ENCODE measurements around the gene MICU1. TPM values are rescaled to one million over a fixed set of nuclear protein-coding genes. Genes with fewer than 3 reads are reported as not detected.
"Not testable (repeated sequence)": the region's sequence is repeated elsewhere in the genome, so short reads cannot be mapped to it uniquely, and the experiment has no call there.

Gene MICU1
- total RNA-seq, 1 donor from 2014 or later, result 79.8 TPM

DNA sequence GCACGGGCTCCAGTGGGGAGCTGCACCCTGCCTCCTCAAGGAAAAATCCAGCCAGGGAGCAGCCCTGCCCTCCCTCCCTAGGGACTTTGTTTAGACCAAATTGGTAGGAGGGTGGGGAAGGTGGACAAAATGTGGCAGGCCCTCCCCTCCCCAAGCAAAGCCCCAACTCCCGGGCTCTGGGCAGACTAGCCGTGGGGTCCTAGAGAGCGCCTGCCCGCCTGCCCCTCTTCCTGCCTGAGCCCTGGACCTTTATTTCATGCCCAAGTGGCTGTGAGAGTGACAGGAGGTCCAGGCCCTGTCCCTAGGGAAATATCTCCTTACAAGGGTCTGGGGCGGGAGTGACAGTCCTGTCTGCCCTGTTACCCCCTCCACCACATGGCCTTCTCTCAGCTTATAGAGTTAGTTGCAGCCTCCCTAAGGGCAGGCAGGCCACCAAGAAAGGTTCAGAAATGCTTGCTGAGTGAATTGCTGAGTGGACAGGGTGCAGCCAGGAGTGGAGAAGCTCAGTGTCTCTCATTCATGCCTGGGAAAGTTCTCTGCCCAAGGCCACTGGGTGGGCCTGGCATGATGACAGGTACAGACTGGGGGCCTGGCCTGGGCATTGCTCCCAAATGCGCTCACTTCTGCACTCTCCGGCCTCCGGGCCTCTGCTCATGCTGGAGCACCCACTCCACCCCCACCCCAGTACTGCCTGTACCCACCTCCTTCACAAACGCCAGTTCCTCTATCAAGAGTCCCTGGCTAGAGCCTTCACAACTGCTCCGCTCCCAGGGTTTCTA is 296.4 kb downstream of the MICU1 start:
- H3K36me3 ChIP-seq, result no peaks in the 10 kb centered on the region
- no peak overlapping the region for H2AFZ ChIP-seq (replicated peaks)
- Mint-ChIP-seq H3K4me3 (no peak overlapping the region), H3K27ac (peak overlapping the region; percentile 92), H3K4me1 (peaks cover 79% of the 10 kb centered on the region), H3K36me3 (peaks cover 3% of the 10 kb centered on the region), H3K27me3 (ENCODE audit: insufficient read depth, low read depth) (peaks cover 15% of the 10 kb centered on the region), H3K9me3 (no peaks in the 10 kb centered on the region)
- no peaks in the 10 kb centered on the region for H3K79me2 ChIP-seq (ENCODE audit: low read depth)
- peaks cover 65% of the 10 kb centered on the region for H3K4me1 ChIP-seq
- peak overlapping the region; percentile 9 for H3K4me2 ChIP-seq
- TF ChIP-seq EZH2 (IDR thresholded peaks at IDR 0.05), result no peak
- no peak for TF ChIP-seq EZH2phosphoT487 (IDR thresholded peaks at IDR 0.05)
- TF ChIP-seq, protein P1, sequence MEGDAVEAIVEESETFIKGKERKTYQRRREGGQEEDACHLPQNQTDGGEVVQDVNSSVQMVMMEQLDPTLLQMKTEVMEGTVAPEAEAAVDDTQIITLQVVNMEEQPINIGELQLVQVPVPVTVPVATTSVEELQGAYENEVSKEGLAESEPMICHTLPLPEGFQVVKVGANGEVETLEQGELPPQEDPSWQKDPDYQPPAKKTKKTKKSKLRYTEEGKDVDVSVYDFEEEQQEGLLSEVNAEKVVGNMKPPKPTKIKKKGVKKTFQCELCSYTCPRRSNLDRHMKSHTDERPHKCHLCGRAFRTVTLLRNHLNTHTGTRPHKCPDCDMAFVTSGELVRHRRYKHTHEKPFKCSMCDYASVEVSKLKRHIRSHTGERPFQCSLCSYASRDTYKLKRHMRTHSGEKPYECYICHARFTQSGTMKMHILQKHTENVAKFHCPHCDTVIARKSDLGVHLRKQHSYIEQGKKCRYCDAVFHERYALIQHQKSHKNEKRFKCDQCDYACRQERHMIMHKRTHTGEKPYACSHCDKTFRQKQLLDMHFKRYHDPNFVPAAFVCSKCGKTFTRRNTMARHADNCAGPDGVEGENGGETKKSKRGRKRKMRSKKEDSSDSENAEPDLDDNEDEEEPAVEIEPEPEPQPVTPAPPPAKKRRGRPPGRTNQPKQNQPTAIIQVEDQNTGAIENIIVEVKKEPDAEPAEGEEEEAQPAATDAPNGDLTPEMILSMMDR (IDR thresholded peaks at IDR 0.05), result no peak
- H3K27ac ChIP-seq, result peak overlapping the region; percentile 48
- H4K20me1 ChIP-seq (ENCODE audit: low read depth), result no peaks in the 10 kb centered on the region
- H3K9ac ChIP-seq, result no peak overlapping the region
- H3K27me3 ChIP-seq, result no peaks in the 10 kb centered on the region
- no peaks in the 10 kb centered on the region for H3K9me3 ChIP-seq (ENCODE audit: low read depth)
- DNase-seq (ENCODE audit: low spot score), result peak; percentile 40
- peaks cover 53% of the 10 kb centered on the region for H3F3A ChIP-seq (ENCODE audit: low read depth)
- no peak overlapping the region for H3K4me3 ChIP-seq

DNA sequence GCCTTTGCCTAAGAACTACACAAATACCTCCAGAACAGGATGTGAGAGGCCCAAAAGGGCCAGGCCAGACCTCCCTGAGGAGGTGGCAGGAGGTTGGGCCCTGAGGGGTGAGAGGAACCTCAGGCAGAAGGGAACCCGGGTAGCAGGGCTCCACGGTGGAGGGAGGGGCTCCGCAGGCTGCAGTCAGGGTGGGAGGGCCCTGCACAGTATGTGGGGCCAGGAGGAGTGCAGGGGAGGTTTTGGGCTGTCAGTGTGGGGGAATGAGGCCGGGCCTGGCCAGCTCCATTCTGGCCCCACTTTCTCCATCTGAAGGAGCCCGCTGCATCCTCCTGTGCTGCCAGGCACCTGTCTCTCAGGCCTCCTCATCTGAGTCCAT is 297.1 kb downstream of the MICU1 start:
- Histone ChIP-seq H3K4me3 (no peak overlapping the region), H3K79me2 (ENCODE audit: low read depth) (no peaks in the 10 kb centered on the region), H3K9me3 (ENCODE audit: low read depth) (no peaks in the 10 kb centered on the region), H3K27ac (peak overlapping the region; percentile 48), H3K9ac (no peak overlapping the region), H3K36me3 (no peaks in the 10 kb centered on the region), H3K4me1 (peaks cover 59% of the 10 kb centered on the region), H3K27me3 (no peaks in the 10 kb centered on the region), H2AFZ (replicated peaks) (peak overlapping the region; percentile 48), H4K20me1 (ENCODE audit: low read depth) (no peaks in the 10 kb centered on the region), H3K4me2 (peak overlapping the region; percentile 9), H3F3A (ENCODE audit: low read depth) (peaks cover 48% of the 10 kb centered on the region)
- peak overlapping the region; percentile 79 for H3K27ac Mint-ChIP-seq
- peaks cover 17% of the 10 kb centered on the region for H3K27me3 Mint-ChIP-seq (ENCODE audit: insufficient read depth, low read depth)
- peaks cover 76% of the 10 kb centered on the region for H3K4me1 Mint-ChIP-seq
- no peak overlapping the region for H3K4me3 Mint-ChIP-seq
- TF ChIP-seq, protein P1 (IDR thresholded peaks at IDR 0.05), result no peak
- TF ChIP-seq EZH2phosphoT487 (IDR thresholded peaks at IDR 0.05), result no peak
- TF ChIP-seq EZH2 (IDR thresholded peaks at IDR 0.05), result no peak
- no peaks in the 10 kb centered on the region for H3K9me3 Mint-ChIP-seq
- no peak for DNase-seq (ENCODE audit: low spot score)
- H3K36me3 Mint-ChIP-seq, result peaks cover 3% of the 10 kb centered on the region

DNA sequence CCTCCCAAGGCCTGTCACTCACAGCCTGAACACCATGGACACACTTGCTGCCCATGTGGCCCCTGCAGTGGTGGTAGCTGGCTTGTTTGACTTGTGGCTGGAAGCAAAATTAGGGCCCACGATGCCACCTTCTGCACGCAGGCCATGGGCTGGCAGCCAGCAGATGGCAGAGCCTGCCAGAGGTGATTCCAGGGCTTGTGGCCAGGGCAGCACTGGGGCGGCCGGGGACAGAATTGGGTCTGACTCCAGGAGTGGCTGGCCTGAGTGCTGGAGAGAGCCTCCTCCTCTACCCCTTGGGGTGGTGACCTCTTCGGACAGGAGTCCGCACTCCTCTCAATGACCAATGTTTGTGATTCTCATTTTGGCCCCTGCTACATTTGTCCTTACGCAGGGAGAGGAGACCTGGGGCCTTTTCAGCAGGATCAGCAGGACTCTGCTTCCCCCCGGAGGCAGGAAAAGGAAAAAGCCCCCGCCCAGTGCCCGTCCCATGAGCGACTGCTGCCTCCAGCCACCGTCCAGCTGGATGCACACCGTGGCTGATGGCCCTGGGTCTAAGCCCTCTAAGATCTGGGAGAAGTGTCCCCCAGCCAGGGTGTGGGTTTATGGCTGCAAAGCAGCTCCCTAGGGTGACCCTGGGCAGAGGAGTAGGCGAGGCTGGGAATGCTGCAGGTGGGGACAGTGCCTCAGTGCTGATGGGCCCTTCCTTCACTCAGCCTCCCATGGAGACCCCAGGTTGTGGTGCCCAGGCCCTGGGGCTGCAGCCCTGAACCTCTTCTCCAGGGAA is 297.6 kb downstream of the MICU1 start:
- Mint-ChIP-seq H3K27me3 (ENCODE audit: insufficient read depth, low read depth) (peaks cover 15% of the 10 kb centered on the region), H3K27ac (peak overlapping the region; percentile 79), H3K4me1 (peaks cover 70% of the 10 kb centered on the region), H3K9me3 (no peaks in the 10 kb centered on the region), H3K4me3 (peak overlapping the region; percentile 48), H3K36me3 (peaks cover 3% of the 10 kb centered on the region)
- Histone ChIP-seq H3K9ac (no peak overlapping the region), H3K4me1 (peaks cover 53% of the 10 kb centered on the region), H4K20me1 (ENCODE audit: low read depth) (no peaks in the 10 kb centered on the region), H3K9me3 (ENCODE audit: low read depth) (no peaks in the 10 kb centered on the region), H3K4me2 (peak overlapping the region; percentile 9), H2AFZ (replicated peaks) (peak overlapping the region; percentile 48), H3K27ac (no peak overlapping the region), H3K4me3 (no peak overlapping the region), H3K36me3 (no peaks in the 10 kb centered on the region), H3F3A (ENCODE audit: low read depth) (peaks cover 48% of the 10 kb centered on the region), H3K79me2 (ENCODE audit: low read depth) (no peaks in the 10 kb centered on the region), H3K27me3 (no peaks in the 10 kb centered on the region)
- DNase-seq (ENCODE audit: low spot score), result peak; percentile 82
- TF ChIP-seq EZH2 (IDR thresholded peaks at IDR 0.05), result no peak
- TF ChIP-seq, protein P1 (IDR thresholded peaks at IDR 0.05), result peak; percentile 67

DNA sequence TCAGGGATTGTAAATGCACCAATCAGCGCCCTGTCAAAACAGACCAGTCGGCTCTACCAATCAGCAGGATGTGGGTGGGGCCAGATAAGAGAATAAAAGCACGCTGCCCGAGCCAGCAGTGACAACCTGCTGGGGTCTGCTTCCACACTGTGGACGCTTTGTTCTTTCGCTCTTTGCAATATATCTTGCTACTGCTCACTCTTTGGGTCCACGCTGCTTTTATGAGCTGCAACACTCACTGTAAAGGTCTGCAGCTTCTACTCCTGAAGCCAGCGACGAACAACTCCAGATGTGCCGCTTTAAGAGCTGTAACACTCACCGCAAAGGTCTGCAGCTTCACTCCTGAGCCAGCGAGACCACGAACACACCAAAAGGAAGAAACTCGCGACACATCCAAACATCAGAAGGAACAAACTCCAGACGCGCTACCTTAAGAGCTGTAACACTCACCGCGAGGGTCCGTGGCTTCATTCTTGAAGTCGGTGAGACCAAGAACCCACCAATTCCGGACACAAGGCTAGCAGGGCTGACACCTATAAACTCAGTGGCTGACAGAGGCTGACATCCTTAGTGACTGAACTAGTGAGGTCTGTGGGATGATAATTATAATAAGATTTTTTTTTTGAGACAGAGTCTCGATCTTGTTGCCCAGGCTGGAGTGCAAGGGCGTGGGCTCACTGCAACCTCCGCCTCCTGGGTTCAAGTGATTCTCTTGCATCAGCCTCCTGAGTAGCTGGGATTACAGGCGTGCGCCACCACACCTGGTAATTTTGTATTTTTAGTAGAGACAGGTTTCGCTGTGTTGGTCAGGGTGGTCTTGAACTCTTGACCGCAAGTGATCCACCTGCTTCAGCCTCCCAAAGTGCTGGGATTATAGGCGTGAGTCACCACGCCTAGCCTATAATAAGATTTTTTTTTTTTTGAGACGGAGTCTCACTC is 298.9 kb downstream of the MICU1 start:
- Mint-ChIP-seq H3K4me3 (peak overlapping the region; percentile 75), H3K27ac (peak overlapping the region; percentile 99), H3K4me1 (peaks cover 61% of the 10 kb centered on the region), H3K27me3 (ENCODE audit: insufficient read depth, low read depth) (peaks cover 15% of the 10 kb centered on the region)
- H3K9ac ChIP-seq; H2AFZ ChIP-seq (replicated peaks); H3K4me2 ChIP-seq; H3K36me3 Mint-ChIP-seq; H3K4me3 ChIP-seq; H3K36me3 ChIP-seq; H3K79me2 ChIP-seq (ENCODE audit: low read depth); H3K27me3 ChIP-seq; H3K9me3 ChIP-seq (ENCODE audit: low read depth); H3K27ac ChIP-seq; H3K9me3 Mint-ChIP-seq; DNase-seq (ENCODE audit: low spot score); H4K20me1 ChIP-seq (ENCODE audit: low read depth): not testable (repeated sequence)
- H3F3A ChIP-seq (ENCODE audit: low read depth), result peaks cover 38% of the 10 kb centered on the region
- peaks cover 41% of the 10 kb centered on the region for H3K4me1 ChIP-seq

Measured in neural progenitor cell (in vitro differentiated cells).